OCI-M2 (cell line): Measurements from ENCODE around the gene ETV3.

ENCODE experiments used
- DNase-seq: peaks from one replicate; lab custom pipeline; 2025; ENCODE audit not compliant: unreplicated experiment; lab: John Stamatoyannopoulos, UW

Gene ETV3

GRCh38 chr1:157095091-157095490 is 43.1 kb downstream of the ETV3 start:
- DNase-seq: no peak

DNA sequence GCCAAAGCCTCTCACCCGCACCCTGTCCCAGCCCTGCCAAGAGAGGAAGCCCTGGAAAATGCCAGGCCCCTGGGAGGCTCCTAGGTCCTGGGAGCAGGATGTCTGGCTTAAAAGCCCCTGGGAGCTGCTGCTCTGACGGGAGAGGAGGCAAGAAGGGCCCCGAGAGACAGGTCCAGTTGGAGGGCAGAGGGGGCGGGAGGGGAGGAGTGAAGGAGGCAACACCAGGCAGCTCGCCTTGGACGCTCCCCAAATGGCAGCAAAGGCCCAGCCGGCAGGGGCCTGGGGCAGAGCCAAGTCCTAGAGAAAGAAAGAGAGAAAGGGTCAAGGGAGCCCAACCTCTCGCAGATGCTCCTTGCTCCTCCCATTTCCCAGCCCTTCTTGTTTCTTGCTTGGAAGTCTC is 45.4 kb downstream of the ETV3 start:
- DNase-seq: no peak

- DNase-seq: no peak
Measured at GRCh38 chr1:157091668-157092273, 46.4 kb downstream of the ETV3 start.

DNA sequence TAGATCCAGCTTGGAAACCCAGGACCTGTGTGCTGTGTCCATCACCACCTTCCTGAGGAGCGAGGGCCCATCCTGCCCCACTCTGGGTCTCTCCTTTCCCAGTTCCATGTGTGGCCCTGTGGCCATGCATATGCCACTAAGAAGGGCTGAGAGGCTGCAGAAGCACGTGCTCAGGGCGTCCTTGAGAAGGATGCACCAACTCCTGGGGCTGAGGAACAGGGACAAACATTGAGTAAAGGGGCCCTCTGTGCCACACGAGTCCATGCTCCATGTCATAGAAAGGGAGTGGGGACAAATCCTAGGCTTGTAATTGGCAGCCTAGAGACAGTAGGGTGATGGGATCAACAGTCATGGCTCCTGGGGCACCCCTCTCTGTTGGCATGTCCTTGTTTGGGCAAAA is 47.0 kb downstream of the ETV3 start:
- no peak for DNase-seq

DNA sequence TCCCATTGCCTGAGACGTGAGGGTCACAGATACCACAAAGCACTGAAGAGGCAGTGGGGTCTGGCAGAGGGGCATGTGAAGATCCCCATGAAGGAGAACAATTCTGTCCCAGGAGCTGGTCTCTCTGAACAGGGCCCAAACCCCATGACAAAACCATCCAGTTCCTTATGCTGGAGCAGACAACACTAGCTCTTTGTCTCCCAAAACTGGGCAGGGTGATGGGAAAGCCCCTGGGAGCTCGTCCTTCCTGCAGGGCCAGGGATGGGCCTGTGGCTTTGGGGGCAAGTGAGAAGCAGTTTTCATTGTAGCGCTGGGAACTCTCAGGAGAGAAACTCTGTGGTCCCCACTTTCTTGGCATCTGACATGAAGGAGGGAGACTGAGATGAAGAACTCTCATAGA is 47.4 kb downstream of the ETV3 start:
- DNase-seq: no peak

- DNase-seq: peak; percentile 1
Measured at GRCh38 chr1:157090196-157090647, 48.0 kb downstream of the ETV3 start.

DNA sequence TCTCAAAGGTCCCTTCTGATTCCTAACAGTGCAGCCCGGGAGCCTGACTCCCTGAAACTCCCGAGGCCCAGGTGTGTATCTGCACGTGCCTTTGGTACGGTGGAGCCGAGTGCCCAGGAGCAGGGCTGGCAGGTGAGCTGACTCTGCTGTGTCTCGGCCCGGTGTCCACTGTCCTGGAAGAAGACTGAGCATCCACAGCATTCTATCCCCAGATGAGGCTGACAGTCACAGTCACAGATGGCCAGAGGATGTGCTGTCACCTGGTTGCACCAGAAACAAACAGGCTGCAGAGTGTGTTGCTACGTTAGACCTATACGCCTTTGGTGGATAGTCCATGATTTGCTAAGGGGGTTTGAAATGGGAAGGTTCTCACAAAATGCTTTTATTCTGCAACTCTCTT is 48.4 kb downstream of the ETV3 start:
- DNase-seq: no peak

- DNase-seq: no peak
Measured at GRCh38 chr1:157088607-157089006, 49.6 kb downstream of the ETV3 start.

- DNase-seq: no peak
Measured at GRCh38 chr1:157087030-157087429, 51.2 kb downstream of the ETV3 start.

DNA sequence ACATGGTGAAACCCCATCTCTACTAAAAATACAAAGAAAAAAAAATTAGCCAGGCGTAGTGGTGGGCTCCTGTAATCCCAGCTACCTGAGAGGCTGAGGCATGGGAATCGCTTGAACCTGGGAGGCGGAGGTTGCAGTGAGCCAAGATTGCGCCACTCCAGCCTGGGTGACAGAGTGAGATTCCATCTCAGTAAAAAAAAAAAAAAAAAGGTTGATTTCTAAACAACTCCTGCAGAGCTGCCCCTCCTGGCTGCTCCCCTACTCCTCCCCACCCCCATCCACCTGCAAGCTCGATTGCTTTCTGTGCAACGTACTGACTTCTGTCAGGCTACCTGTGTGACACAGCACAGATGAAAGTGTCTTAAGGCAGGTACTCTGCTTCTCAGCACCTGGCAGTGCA is 51.9 kb downstream of the ETV3 start:
- no peak for DNase-seq

DNA sequence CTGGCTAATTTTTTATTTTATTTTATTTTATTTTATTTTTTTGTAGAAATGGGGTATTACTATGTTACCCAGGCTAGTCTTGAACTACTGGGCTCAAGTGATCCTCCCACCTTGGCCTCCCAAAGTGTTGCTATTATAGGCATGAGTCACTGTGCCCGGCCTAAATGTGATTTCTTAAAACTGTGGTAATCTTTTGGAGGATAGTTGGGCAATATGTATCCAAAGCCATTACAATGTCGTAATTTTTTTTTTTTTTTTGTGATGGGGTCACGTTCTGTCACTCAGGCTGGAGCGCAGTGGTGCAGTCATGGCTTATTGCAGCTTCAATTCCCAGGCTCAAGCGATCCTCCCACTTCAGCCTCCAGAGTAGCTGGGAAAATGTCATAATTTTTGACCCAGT is 52.8 kb downstream of the ETV3 start:
- DNase-seq: no peak

DNA sequence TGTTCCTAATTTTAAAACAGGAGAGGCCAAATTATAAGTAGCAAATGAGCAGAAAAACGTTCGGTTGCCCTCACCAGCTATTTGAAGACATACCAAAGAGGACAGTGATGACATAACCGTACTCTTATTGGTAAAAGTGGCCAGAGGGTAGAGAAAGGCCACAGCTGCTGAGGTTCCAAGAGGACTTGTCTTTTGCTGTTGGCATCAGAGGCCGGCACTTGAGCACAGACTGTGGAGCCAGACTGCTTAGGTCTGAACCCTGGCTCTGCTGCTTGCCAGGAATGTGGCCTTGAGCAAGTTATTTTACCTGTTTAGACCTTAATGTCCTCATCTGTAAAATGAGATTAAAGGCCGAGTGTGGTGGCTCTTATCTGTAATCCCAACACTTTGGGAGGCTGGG is 53.5 kb downstream of the ETV3 start:
- DNase-seq: no peak

DNA sequence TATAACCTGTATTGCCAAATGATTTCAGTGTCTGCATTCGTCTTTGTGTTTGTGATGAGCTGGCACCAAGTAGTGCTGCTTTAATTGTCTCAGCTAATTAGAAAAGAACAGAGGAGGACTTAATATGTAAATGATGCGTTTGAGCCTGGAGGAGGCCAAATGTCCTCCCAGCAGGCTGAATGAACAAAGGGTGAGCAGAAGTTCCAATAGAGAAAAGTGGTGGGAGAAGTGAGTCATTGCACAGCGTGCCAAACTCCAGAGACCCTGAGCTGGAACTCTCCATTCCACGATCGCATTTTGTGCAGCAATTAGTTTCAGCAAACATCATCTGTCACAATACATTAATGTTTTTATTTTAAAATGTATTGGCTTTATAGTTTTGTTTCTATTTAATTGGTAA is 56.5 kb downstream of the ETV3 start:
- no peak for DNase-seq

- DNase-seq: no peak
Measured at GRCh38 chr1:157080714-157081113, 57.5 kb downstream of the ETV3 start.

- DNase-seq: no peak
Measured at GRCh38 chr1:157077394-157077793, 60.8 kb downstream of the ETV3 start.

- DNase-seq: no peak
Measured at GRCh38 chr1:157073944-157074685, 64.1 kb downstream of the ETV3 start.
